Ishikawa (cell line): ENCODE measurements around the gene ASTN2.

Source experiments
- CEBPB ChIP-seq: IDR thresholded peaks from 2 replicates; pipeline ENCODE4 v1.6.1; 2012
- CREB1 ChIP-seq: IDR thresholded peaks from 2 replicates; pipeline ENCODE4 v1.6.1; 2012; ENCODE audit warnings: low read depth
- EGR1 ChIP-seq: IDR thresholded peaks from 2 replicates; pipeline ENCODE4 v1.6.1; 2012
- EP300 ChIP-seq: IDR thresholded peaks from 2 replicates; pipeline ENCODE4 v1.6.1; 2012; ENCODE audit warnings: borderline replicate concordance
- FOXM1 ChIP-seq: IDR thresholded peaks from 2 replicates; pipeline ENCODE4 v1.6.1; 2012; ENCODE audit warnings: low read depth, borderline replicate concordance
- MAX ChIP-seq: IDR thresholded peaks from 2 replicates; pipeline ENCODE4 v1.6.1; 2012
- NFIC ChIP-seq: IDR thresholded peaks from 2 replicates; pipeline ENCODE4 v1.6.1; 2012
- RAD21 ChIP-seq: IDR thresholded peaks from 2 replicates; pipeline ENCODE4 v1.6.1; 2012; ENCODE audit warnings: low read depth
- REST ChIP-seq: IDR thresholded peaks from 2 replicates; pipeline ENCODE4 v1.6.1; 2012; ENCODE audit warnings: low read depth, mild to moderate bottlenecking
- TAF1 ChIP-seq: IDR thresholded peaks from 2 replicates; pipeline ENCODE4 v1.6.1; 2012; ENCODE audit warnings: low read depth, mild to moderate bottlenecking
- TCF12 ChIP-seq: IDR thresholded peaks from 2 replicates; pipeline ENCODE4 v1.6.1; 2012; ENCODE audit warnings: low read depth
- TEAD4 ChIP-seq: IDR thresholded peaks from 2 replicates; pipeline ENCODE4 v1.6.1; 2012
- USF1 ChIP-seq: IDR thresholded peaks from 2 replicates; pipeline ENCODE4 v1.6.1; 2012
- YY1 ChIP-seq: IDR thresholded peaks from 2 replicates; pipeline ENCODE4 v1.6.1; 2012; ENCODE audit warnings: low read depth
- ZBTB7A ChIP-seq: IDR thresholded peaks from 2 replicates; pipeline ENCODE4 v1.6.1; 2012; ENCODE audit warnings: low read depth

Gene ASTN2

GRCh38 chr9:117034866-117035265, 380.0 kb downstream of the ASTN2 start:
- TF ChIP-seq TEAD4, result no peak
- peak; percentile 86 for TF ChIP-seq REST
- TF ChIP-seq EP300, result no peak
- TF ChIP-seq FOXM1, result no peak

- TF ChIP-seq USF1 (no peak), EGR1 (no peak)
Observed at GRCh38 chr9:117030254-117030768, 384.5 kb downstream of the ASTN2 start.

- TF ChIP-seq EGR1, result no peak
- TF ChIP-seq TAF1, result no peak
- TF ChIP-seq FOXM1, result no peak
- no peak for TF ChIP-seq RAD21
- no peak for TF ChIP-seq REST
- no peak for TF ChIP-seq TEAD4
- no peak for TF ChIP-seq NFIC
- TF ChIP-seq ZBTB7A, result no peak
- TF ChIP-seq TCF12, result no peak
- no peak for TF ChIP-seq CEBPB
- no peak for TF ChIP-seq USF1
- TF ChIP-seq YY1, result no peak
- TF ChIP-seq MAX, result no peak
Observed at GRCh38 chr9:117029341-117029740, 385.5 kb downstream of the ASTN2 start.

- no peak for TF ChIP-seq MAX
- TF ChIP-seq TAF1, result no peak
- TF ChIP-seq NFIC, result no peak
- no peak for TF ChIP-seq YY1
- TF ChIP-seq REST, result no peak
- TF ChIP-seq CREB1, result no peak
- TF ChIP-seq FOXM1, result no peak
- no peak for TF ChIP-seq RAD21
- no peak for TF ChIP-seq TCF12
- TF ChIP-seq TEAD4, result no peak
- TF ChIP-seq EGR1, result no peak
- TF ChIP-seq EP300, result no peak
Observed at GRCh38 chr9:117028103-117028858, 386.6 kb downstream of the ASTN2 start.

- TF ChIP-seq USF1 (no peak), MAX (no peak), EP300 (no peak), TAF1 (no peak)
Observed at GRCh38 chr9:117021906-117022305, 393.0 kb downstream of the ASTN2 start.
